ENCODE data around the gene MDK. TPM values are rescaled to one million over a fixed set of nuclear protein-coding genes. Genes with fewer than 3 reads are reported as not detected.

MDK gene
- total and polyA plus RNA-seq, 2 donors (not counting 3 experiments of a cell fraction or from before 2014, with no cell fraction given) = 331 to 893 TPM

- dilution Hi-C loops (cut with MboI; ENCODE audit: extremely low pct_ligation_motif_present, low sequenced_read_pairs) (no loop called here), intact Hi-C loops (cut with micrococcal nuclease) (no loop called here)
- H3K4me3 ChIP-seq (replicated peaks in 1 of 3; ENCODE audit: insufficient read depth in 1 of 3, low read depth in 1 of 3, low read length in 3 of 3) = no peak overlapping the region
- FAIRE-seq = no peak
- ChIA-PET POLR2A (no interaction called here), CTCF (interaction anchor here (1.8 kb wide), 1 partner anchor 114 kb away, joined by 6 read pairs; no protein-coding TSS in a partner anchor)
- H3K9me1 ChIP-seq (replicated peaks; ENCODE audit: control insufficient read depth, extremely low read depth, insufficient read depth, low read length) = no peaks in the 10 kb centered on the region
- H3K9ac ChIP-seq (replicated peaks; ENCODE audit: extremely low read depth, insufficient read depth, low read length) = no peak overlapping the region
- TF ChIP-seq EZH2 (IDR thresholded peaks at IDR 0.05; ENCODE audit: borderline replicate concordance, low read depth, low read length, severe bottlenecking) = no peak
- TF ChIP-seq GATA2 (IDR thresholded peaks at IDR 0.05; ENCODE audit: insufficient read depth, insufficient read length, low read depth, low read length) = no peak
- TF ChIP-seq CTCF (IDR thresholded peaks at IDR 0.05; ENCODE audit: extremely low read depth in 1 of 2, insufficient read depth in 1 of 2, low read depth in 1 of 2, low read length in 2 of 2) = no peak
- no peak for TF ChIP-seq MAX (IDR thresholded peaks at IDR 0.05; ENCODE audit: insufficient read depth, insufficient read length)
- TF ChIP-seq POLR2AphosphoS5 (IDR thresholded peaks at IDR 0.05; ENCODE audit: insufficient read depth, low read depth, low read length) = no peak
- TF ChIP-seq JUN (IDR thresholded peaks at IDR 0.05; ENCODE audit: borderline replicate concordance, insufficient read depth, insufficient read length, low read depth) = no peak
- TF ChIP-seq MYC (IDR thresholded peaks at IDR 0.05; ENCODE audit: low read depth, low read length) = no peak
- no peak for TF ChIP-seq FOS (IDR thresholded peaks at IDR 0.05; ENCODE audit: borderline replicate concordance, insufficient read depth, low read length)
- TF ChIP-seq POLR2A (IDR thresholded peaks at IDR 0.05; ENCODE audit: low read depth, low read length) = no peak
- no TSS peak for BruUV-seq (replicated peaks)
- DNase-seq (ENCODE audit: low read depth, low spot score) = no peak
- H3K27me3 ChIP-seq (ENCODE audit: control insufficient read depth in 2 of 2, insufficient read depth in 2 of 2, low read length in 2 of 2) = no peaks in the 10 kb centered on the region
- H3K4me1 ChIP-seq (ENCODE audit: control insufficient read depth, extremely low read depth, insufficient read depth, low read length) = no peaks in the 10 kb centered on the region
- no peaks in the 10 kb centered on the region for H3K79me2 ChIP-seq (ENCODE audit: control insufficient read depth, insufficient read depth, low read length)
- H2AFZ ChIP-seq (ENCODE audit: low read depth, low read length) = no peak overlapping the region
- H3K4me2 ChIP-seq (ENCODE audit: insufficient read depth, low read length) = no peak overlapping the region
- H3K27ac ChIP-seq (ENCODE audit: insufficient read depth, low read depth, low read length) = no peak overlapping the region
- H4K20me1 ChIP-seq (replicated peaks; ENCODE audit: control insufficient read depth, extremely low read depth, insufficient read depth, low read length) = no peaks in the 10 kb centered on the region
- no peaks in the 10 kb centered on the region for H3K9me3 ChIP-seq (replicated peaks; ENCODE audit: control insufficient read depth, insufficient read depth, low read length)
- H3K36me3 ChIP-seq (ENCODE audit: control insufficient read depth in 2 of 2, extremely low read depth in 1 of 2, insufficient read depth in 2 of 2, low read length in 2 of 2) = peaks cover 0 to 15% of the 10 kb centered on the region in 2 experiments
Measured at GRCh38 chr11:46414879-46415278, 33.4 kb downstream of the MDK start.
